Psoas muscle (tissue), 8 donors: Measurements from ENCODE around the gene PLCXD1. TPM values are rescaled to one million over a fixed set of nuclear protein-coding genes. Genes with fewer than 3 reads are reported as not detected.

ENCODE experiments used
- ATAC-seq, 4 donors: fragments of 200-7000 bp; cut with Tn5 transposase; one replicate each; pipeline ENCODE4 v1.9.1; 2020; ENCODE audit warnings: moderate library complexity in 3 of 4, mild to moderate bottlenecking in 2 of 4
- DNase-seq, 2 donors: peaks; one replicate each; pipeline ENCODE4 v3.0.0-alpha.2; 2020
- H3K27ac ChIP-seq: fragments of 200-600 bp; one replicate; pipeline ENCODE4 v1.8.0; 2022
- H3K27me3 ChIP-seq, 3 donors: fragments of 200-600 bp in 1 of 3; one replicate each; pipeline versions ENCODE4 v1.6.1 to v1.8.0; 2013 to 2022; ENCODE audit warnings: low read length in 2 of 3, mild to moderate bottlenecking in 2 of 3, moderate library complexity in 1 of 3; ENCODE audit not compliant: insufficient read depth in 3 of 3
- H3K36me3 ChIP-seq, 2 donors: fragments of 200-600 bp in 1 of 2; one replicate each; pipeline versions ENCODE4 v1.6.1 to v1.8.0; 2013 to 2022; ENCODE audit warnings: low read depth in 1 of 2, mild to moderate bottlenecking in 1 of 2, moderate library complexity in 1 of 2; ENCODE audit not compliant: insufficient read depth in 1 of 2
- H3K4me1 ChIP-seq: fragments of 200-600 bp; one replicate; pipeline ENCODE4 v1.8.0; 2022
- H3K4me3 ChIP-seq: fragments of 200-600 bp; one replicate; pipeline ENCODE4 v1.8.0; 2022; ENCODE audit warnings: mild to moderate bottlenecking
- H3K9me3 ChIP-seq: fragments of 200-600 bp; one replicate; pipeline ENCODE4 v1.8.0; 2022
- CTCF ChIP-seq: fragments of 200-600 bp; IDR thresholded peaks from one replicate; pipeline ENCODE4 v1.8.0; 2022; ENCODE audit warnings: antibody characterized with exemption
- WGBS, 3 donors: extraction: QIAGEN DNeasy Blood & Tissue Kit; methylation state at CpG; one replicate each; pipeline versions ENCODE4 v1.1.6 to v1.1.7; 2013; 5-methylcytosine and 5-hydroxymethylcytosine counted together
- intact Hi-C, 2 donors: fragments of 100-400 bp; cut with DNase I; formaldehyde crosslinking; loops; one replicate each; pipeline versions ENCODE4 v1.11.0 to v1.14.2; 2022
- polyA plus RNA-seq, 3 donors: library from polyadenylated mRNA; stranded (reverse); fragments of 200-250 nt; gene quantifications; one replicate each; pipeline ENCODE4 v1.2.3, GENCODE V29; 2013
- total RNA-seq, 4 donors: library from RNA; stranded (reverse); fragmentation: NEBNext Ultra II Directional in 2 of 4; extraction: Animal tissue kit (Norgen Biotek cat#: 25700) in 2 of 4; gene quantifications; one replicate each; pipeline versions ENCODE4 v1.2.1 to v1.2.4, GENCODE V29; 2021 to 2023
- donor health status: healthy with polysubstance abuse.
- donor health status: DM: no; HTN: no; CAD: no; lungs with moderate emphysema.
- donor health status: Bipolar disorder and iron deficiency.
- donor health status: healthy.
- donor health status: DM: yes; HTN: yes; CAD: no.
- donor health status: DM: no; HTN: no; CAD: no.
- donor health status: DM: no; HTN: no; CAD: no.
- donor health status: DM: yes; HTN: yes; CAD: no.

The PLCXD1 gene
- total and polyA plus RNA-seq, 7 donors, result 0.89 to 16.3 (median 2.3) TPM

GRCh38 chrX:337331-337831, 56.2 kb downstream of the PLCXD1 start:
- peak in 1 of 2 donors; percentile 45 for DNase-seq
- ATAC-seq, result no peak
- H3K4me1 ChIP-seq, result no peaks in the 10 kb centered on the region
- peaks cover 2 to 60% of the 10 kb centered on the region in 2 donors for H3K36me3 ChIP-seq
- TF ChIP-seq CTCF, result no peak
- H3K4me3 ChIP-seq, result no peak overlapping the region
- WGBS, 3 donors, result 87 to 91% (median 88%) methylated on average over 38 of the region's 38 CpGs
- H3K27me3 ChIP-seq, result no peaks in the 10 kb centered on the region
- H3K27ac ChIP-seq, result no peak overlapping the region
- intact Hi-C loops, result no loop called here
- no peaks in the 10 kb centered on the region for H3K9me3 ChIP-seq

GRCh38 chrX:338281-338835, 57.2 kb downstream of the PLCXD1 start:
- DNase-seq, result peak in 1 of 2 donors; percentile 53
- H3K27me3 ChIP-seq, result no peaks in the 10 kb centered on the region
- intact Hi-C loops, result no loop called here

GRCh38 chrX:338836-339400, 57.7 kb downstream of the PLCXD1 start:
- Histone ChIP-seq H3K9me3 (no peaks in the 10 kb centered on the region), H3K36me3 (peaks cover 2 to 46% of the 10 kb centered on the region in 2 donors), H3K4me1 (no peaks in the 10 kb centered on the region), H3K4me3 (no peak overlapping the region), H3K27me3 (no peaks in the 10 kb centered on the region), H3K27ac (no peak overlapping the region)
- TF ChIP-seq CTCF, result no peak
- intact Hi-C loops, result no loop called here
- DNase-seq (peak in 1 of 2 donors; percentile 51), ATAC-seq (peak in 3 of 4 donors; percentile 29 to 41 (median 37))
- WGBS, 3 donors, result 94 to 96% (median 95%) methylated on average over 40 to 44 of the region's 44 CpGs

More at GRCh38 chrX:338281-338835, 57.2 kb downstream of the PLCXD1 start:
- WGBS, 3 donors, result 91 to 93% (median 92%) methylated on average over 42 to 53 of the region's 53 CpGs
- ATAC-seq, result peak in 1 of 4 donors; percentile 11
- Histone ChIP-seq H3K4me1 (no peaks in the 10 kb centered on the region), H3K4me3 (no peak overlapping the region), H3K36me3 (peaks cover 2 to 51% of the 10 kb centered on the region in 2 donors), H3K9me3 (no peaks in the 10 kb centered on the region), H3K27ac (no peak overlapping the region)
- TF ChIP-seq CTCF, result no peak

- H3K4me1 ChIP-seq, result no peaks in the 10 kb centered on the region
- H3K9me3 ChIP-seq, result no peaks in the 10 kb centered on the region
- no peak overlapping the region for H3K27ac ChIP-seq
- DNase-seq, result peak in 1 of 2 donors; percentile 37
- TF ChIP-seq CTCF, result no peak
- WGBS, 3 donors, result 80 to 92% (median 86%) methylated on average over 12 to 19 of the region's 24 CpGs
- H3K4me3 ChIP-seq, result no peak overlapping the region
- H3K27me3 ChIP-seq, result no peaks in the 10 kb centered on the region
- ATAC-seq, result no peak
- intact Hi-C loops, result no loop called here
- H3K36me3 ChIP-seq, result peaks cover 2 to 44% of the 10 kb centered on the region in 2 donors
These were observed 58.9 kb downstream of the PLCXD1 start for GRCh38 chrX:340121-340520.
